NCI-H510A (cell line): ENCODE results near the gene SULT1C2.

Source experiments
- DNase-seq: peaks from one replicate; lab custom pipeline; 2025; lab: John Stamatoyannopoulos, UW

SULT1C2 gene

GRCh38 chr2:108297436-108298141 is 8.9 kb downstream of the SULT1C2 start:
- DNase-seq, result no peak

GRCh38 chr2:108301558-108301957 is 12.9 kb downstream of the SULT1C2 start:
- DNase-seq, result no peak

GRCh38 chr2:108304975-108305374 is 16.3 kb downstream of the SULT1C2 start:
- DNase-seq, result no peak

- DNase-seq, result no peak
Observed at GRCh38 chr2:108305901-108306300, 17.2 kb downstream of the SULT1C2 start.

- no peak for DNase-seq
Observed at GRCh38 chr2:108309903-108310302, 21.2 kb downstream of the SULT1C2 start.

- no peak for DNase-seq
Observed at GRCh38 chr2:108314586-108315296, 26.0 kb downstream of the SULT1C2 start.

- DNase-seq, result no peak
Observed at GRCh38 chr2:108315444-108315934, 26.8 kb downstream of the SULT1C2 start.

- DNase-seq, result no peak
Observed at GRCh38 chr2:108316033-108316432, 27.3 kb downstream of the SULT1C2 start.

GRCh38 chr2:108316461-108317258 is 28.0 kb downstream of the SULT1C2 start:
- no peak for DNase-seq

GRCh38 chr2:108320326-108320922 is 31.7 kb downstream of the SULT1C2 start:
- no peak for DNase-seq

GRCh38 chr2:108323619-108324018 is 34.9 kb downstream of the SULT1C2 start:
- no peak for DNase-seq

GRCh38 chr2:108324531-108325255 is 36.0 kb downstream of the SULT1C2 start:
- no peak for DNase-seq

- no peak for DNase-seq
Observed at GRCh38 chr2:108325756-108326155, 37.1 kb downstream of the SULT1C2 start.

GRCh38 chr2:108329771-108330170 is 41.1 kb downstream of the SULT1C2 start:
- DNase-seq, result no peak

GRCh38 chr2:108330979-108331378 is 42.3 kb downstream of the SULT1C2 start:
- DNase-seq, result no peak

GRCh38 chr2:108345951-108346350 is 57.3 kb downstream of the SULT1C2 start:
- no peak for DNase-seq

GRCh38 chr2:108346827-108347226 is 58.1 kb downstream of the SULT1C2 start:
- no peak for DNase-seq

GRCh38 chr2:108347786-108348185 is 59.1 kb downstream of the SULT1C2 start:
- no peak for DNase-seq

- no peak for DNase-seq
Observed at GRCh38 chr2:108348816-108349570, 60.3 kb downstream of the SULT1C2 start.

GRCh38 chr2:108349571-108349928 is 60.9 kb downstream of the SULT1C2 start:
- DNase-seq, result no peak

- DNase-seq, result no peak
Observed at GRCh38 chr2:108351889-108352288, 63.2 kb downstream of the SULT1C2 start.
